CD4-positive, alpha-beta T cell (primary cell): ENCODE results near the gene GPRC5D. TPM values are rescaled to one million over a fixed set of nuclear protein-coding genes. Genes with fewer than 3 reads are reported as not detected.

Source experiments
- ATAC-seq: fragments of 200-7000 bp; cut with Tn5 transposase; one replicate; pipeline ENCODE4 v1.10.0; 2022; ENCODE audit warnings: mild to moderate bottlenecking; ENCODE audit not compliant: poor library complexity
- CTCF ChIA-PET: fragments of 350-600 bp; sonication (Branson Sonifier 250); formaldehyde crosslinking; loops from one replicate; lab custom pipeline; 2021; ENCODE audit warnings: antibody characterized with exemption, inconsistent platforms; lab: Charles Lee
- POLR2A ChIA-PET: fragments of 350-600 bp; sonication (Branson Sonifier 250); formaldehyde crosslinking; loops from one replicate; lab custom pipeline; 2021; ENCODE audit warnings: antibody characterized with exemption, inconsistent platforms; lab: Charles Lee
- DNase-seq, 14 experiments: peaks; one replicate each; pipeline ENCODE4 v3.0.0-alpha.2; 2013 to 2020; ENCODE audit warnings: mixed read lengths in 2 of 14
- H3K27ac ChIP-seq, 2 donors: one replicate each; pipeline versions ENCODE4 v1.5.1 to v1.7.0; 2013; ENCODE audit warnings: low read length in 2 of 2, low read depth in 1 of 2, mild to moderate bottlenecking in 1 of 2
- H3K27me3 ChIP-seq, 2 experiments: 1 replicate in 1 of 2; 2 replicates in 1 of 2; pipeline versions ENCODE4 v1.6.1 to v1.7.0; 2013; ENCODE audit warnings: low read length in 2 of 2, control low read depth in 1 of 2, mild to moderate bottlenecking in 1 of 2, moderate library complexity in 1 of 2; ENCODE audit not compliant: insufficient read depth in 2 of 2, control insufficient read depth in 1 of 2
- H3K36me3 ChIP-seq: one replicate; pipeline ENCODE4 v1.6.1; 2013; ENCODE audit warnings: low read length, control low read depth; ENCODE audit not compliant: insufficient read depth
- H3K4me1 ChIP-seq: one replicate; pipeline ENCODE4 v1.6.1; 2013; ENCODE audit warnings: low read length, control low read depth; ENCODE audit not compliant: insufficient read depth
- H3K4me3 ChIP-seq: one replicate; pipeline ENCODE4 v1.5.1; 2013; ENCODE audit warnings: mild to moderate bottlenecking, low read length, moderate library complexity
- H3K9me3 ChIP-seq, 2 experiments: 1 replicate in 1 of 2; 2 replicates in 1 of 2; pipeline versions ENCODE4 v1.6.1 to v1.7.0; 2013; ENCODE audit warnings: low read length in 2 of 2, mild to moderate bottlenecking in 2 of 2, control low read depth in 1 of 2, moderate library complexity in 1 of 2; ENCODE audit not compliant: control insufficient read depth in 1 of 2, insufficient read depth in 1 of 2
- H3K27ac Mint-ChIP-seq: one replicate; pipeline ENCODE4 v1.8.0; 2020; ENCODE audit warnings: mixed read lengths
- H3K27me3 Mint-ChIP-seq: one replicate; pipeline ENCODE4 v1.8.0; 2021; ENCODE audit warnings: mixed read lengths
- H3K36me3 Mint-ChIP-seq: one replicate; pipeline ENCODE4 v1.8.0; 2021; ENCODE audit warnings: low read depth, mixed read lengths
- H3K4me1 Mint-ChIP-seq: one replicate; pipeline ENCODE4 v1.8.0; 2021; ENCODE audit warnings: low read depth, mixed read lengths
- H3K4me3 Mint-ChIP-seq: one replicate; pipeline ENCODE4 v1.8.0; 2020; ENCODE audit warnings: mild to moderate bottlenecking, mixed read lengths
- H3K9me3 Mint-ChIP-seq: one replicate; pipeline ENCODE4 v1.8.0; 2020; ENCODE audit warnings: mixed read lengths
- intact Hi-C, 2 experiments: fragments of 100-400 bp; cut with DNase I in 1 of 2; cut with micrococcal nuclease in 1 of 2; formaldehyde crosslinking; loops; one replicate each; pipeline versions ENCODE4 v1.15.1 to v1.9.0; 2023 to 2025; cut with DNase I, micrococcal nuclease
- total RNA-seq, 174 experiments: library from RNA in 2 of 174; stranded (reverse) in 2 of 174; gene quantifications; one replicate each; pipeline ENCODE4 v1.2.3 and lab custom pipeline; 2021 to 2026
- TF ChIP-seq, protein P1 (sequence below): fragments of 200-600 bp; IDR thresholded peaks from one replicate; pipeline ENCODE4 v1.8.0; 2022; ENCODE audit warnings: antibody characterized with exemption, mild to moderate bottlenecking

The GPRC5D gene
- total RNA-seq, 2 experiments from 2014 or later, result not detected

GRCh38 chr12:12898136-12898717 is 53.7 kb downstream of the GPRC5D start:
- Histone ChIP-seq H3K36me3 (no peaks in the 10 kb centered on the region), H3K9me3 (no peaks in the 10 kb centered on the region), H3K27ac (no peak overlapping the region), H3K4me3 (no peak overlapping the region), H3K27me3 (no peaks in the 10 kb centered on the region), H3K4me1 (no peaks in the 10 kb centered on the region)
- Mint-ChIP-seq H3K9me3 (no peaks in the 10 kb centered on the region), H3K27me3 (peaks cover 7% of the 10 kb centered on the region), H3K27ac (no peak overlapping the region), H3K4me3 (no peak overlapping the region), H3K4me1 (no peaks in the 10 kb centered on the region), H3K36me3 (no peaks in the 10 kb centered on the region)
- ChIA-PET CTCF (no interaction called here), POLR2A (no interaction called here)
- intact Hi-C loops, result no loop called here
- TF ChIP-seq, protein P1, sequence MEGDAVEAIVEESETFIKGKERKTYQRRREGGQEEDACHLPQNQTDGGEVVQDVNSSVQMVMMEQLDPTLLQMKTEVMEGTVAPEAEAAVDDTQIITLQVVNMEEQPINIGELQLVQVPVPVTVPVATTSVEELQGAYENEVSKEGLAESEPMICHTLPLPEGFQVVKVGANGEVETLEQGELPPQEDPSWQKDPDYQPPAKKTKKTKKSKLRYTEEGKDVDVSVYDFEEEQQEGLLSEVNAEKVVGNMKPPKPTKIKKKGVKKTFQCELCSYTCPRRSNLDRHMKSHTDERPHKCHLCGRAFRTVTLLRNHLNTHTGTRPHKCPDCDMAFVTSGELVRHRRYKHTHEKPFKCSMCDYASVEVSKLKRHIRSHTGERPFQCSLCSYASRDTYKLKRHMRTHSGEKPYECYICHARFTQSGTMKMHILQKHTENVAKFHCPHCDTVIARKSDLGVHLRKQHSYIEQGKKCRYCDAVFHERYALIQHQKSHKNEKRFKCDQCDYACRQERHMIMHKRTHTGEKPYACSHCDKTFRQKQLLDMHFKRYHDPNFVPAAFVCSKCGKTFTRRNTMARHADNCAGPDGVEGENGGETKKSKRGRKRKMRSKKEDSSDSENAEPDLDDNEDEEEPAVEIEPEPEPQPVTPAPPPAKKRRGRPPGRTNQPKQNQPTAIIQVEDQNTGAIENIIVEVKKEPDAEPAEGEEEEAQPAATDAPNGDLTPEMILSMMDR, result no peak
- DNase-seq, result no peak
- ATAC-seq, result no peak

DNA sequence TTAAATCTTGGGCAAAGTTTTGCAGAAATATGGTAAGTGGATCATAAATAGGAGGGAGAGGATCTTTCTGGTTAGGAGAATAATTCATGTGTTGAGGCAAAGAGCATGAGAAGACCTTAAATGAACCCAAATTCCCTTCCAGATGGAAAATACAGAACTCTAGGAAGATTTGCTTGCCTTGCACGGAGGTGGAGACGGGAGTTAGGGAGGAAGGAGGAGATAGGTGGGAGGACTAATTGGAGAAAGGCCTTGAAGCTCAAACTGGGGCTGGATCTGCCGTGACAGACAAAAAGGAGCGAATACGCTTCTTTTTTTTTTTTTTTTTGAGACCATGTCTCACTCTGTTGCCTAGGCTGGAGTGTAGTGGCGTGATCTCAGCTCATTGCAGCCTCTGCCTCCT is 54.7 kb downstream of the GPRC5D start:
- Mint-ChIP-seq H3K27ac (no peak overlapping the region), H3K9me3 (no peaks in the 10 kb centered on the region), H3K4me3 (no peak overlapping the region), H3K36me3 (no peaks in the 10 kb centered on the region), H3K4me1 (no peaks in the 10 kb centered on the region), H3K27me3 (peaks cover 15% of the 10 kb centered on the region)
- Histone ChIP-seq H3K4me1 (no peaks in the 10 kb centered on the region), H3K9me3 (no peaks in the 10 kb centered on the region), H3K27me3 (peaks cover 3 to 4% of the 10 kb centered on the region in 2 experiments), H3K36me3 (no peaks in the 10 kb centered on the region), H3K4me3 (no peak overlapping the region), H3K27ac (no peak overlapping the region)
- ChIA-PET POLR2A (no interaction called here), CTCF (no interaction called here)
- no peak for ATAC-seq
- DNase-seq, result no peak
- TF ChIP-seq, protein P1, result no peak
- intact Hi-C loops, result no loop called here

DNA sequence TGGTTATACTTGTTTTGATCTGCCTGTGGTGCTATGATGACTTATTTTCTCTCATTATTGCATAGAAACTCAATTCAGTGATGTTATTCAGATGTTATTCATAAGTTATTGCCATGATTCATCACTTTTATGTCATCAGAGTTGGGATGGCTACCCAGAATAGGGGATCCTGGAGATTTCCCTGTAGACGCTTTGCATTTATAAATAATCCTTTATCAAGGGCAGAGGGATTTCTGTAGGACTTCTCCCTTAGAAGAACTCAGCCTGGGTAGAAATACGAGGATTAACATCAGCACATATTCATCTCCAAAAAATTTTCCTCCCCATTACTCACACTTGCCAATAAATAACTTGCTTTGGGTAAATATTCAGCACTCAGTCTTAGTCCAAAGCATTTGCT is 55.7 kb downstream of the GPRC5D start:
- TF ChIP-seq, protein P1, result no peak
- no peaks in the 10 kb centered on the region for H3K9me3 Mint-ChIP-seq
- no peak overlapping the region for H3K4me3 Mint-ChIP-seq
- peaks cover 23% of the 10 kb centered on the region for H3K27me3 Mint-ChIP-seq
- no peak for ATAC-seq
- Histone ChIP-seq H3K27ac (no peak overlapping the region), H3K27me3 (peaks cover 6 to 13% of the 10 kb centered on the region in 2 experiments), H3K36me3 (no peaks in the 10 kb centered on the region), H3K4me3 (no peak overlapping the region), H3K9me3 (no peaks in the 10 kb centered on the region), H3K4me1 (peaks cover 5% of the 10 kb centered on the region)
- DNase-seq, result no peak
- peaks cover 7% of the 10 kb centered on the region for H3K4me1 Mint-ChIP-seq
- no peaks in the 10 kb centered on the region for H3K36me3 Mint-ChIP-seq
- H3K27ac Mint-ChIP-seq, result no peak overlapping the region
- intact Hi-C loops, result no loop called here
- POLR2A ChIA-PET, result interaction anchor here (0.7 kb wide), 1 partner anchor 17 kb away, joined by 4 read pairs; no protein-coding TSS in a partner anchor
- CTCF ChIA-PET, result interaction anchor here (0.7 kb wide), 1 partner anchor 496 kb away, joined by 3 read pairs; no protein-coding TSS in a partner anchor
